A549 (cell line): ENCODE results near the gene SMIM35. TPM values are rescaled to one million over a fixed set of nuclear protein-coding genes. Genes with fewer than 3 reads are reported as not detected.

ENCODE experiments used
- ATAC-seq, 2 experiments: fragments of 200-7000 bp in 1 of 2; fragments of >200 bp in 1 of 2; cut with Nextera tagmentation in 1 of 2; cut with Tn5 transposase in 1 of 2; 3 replicates each; pipeline versions ENCODE4 v1.8.0 to v1.9.1; 2018 to 2020; ENCODE audit warnings: mild to moderate bottlenecking in 1 of 2, moderate library complexity in 1 of 2
- CTCF ChIA-PET: fragments of 300-600 bp; sonication (Branson Sonifier 250); formaldehyde crosslinking; extraction: SDS; loops from one replicate; lab custom pipeline; 2021; ENCODE audit warnings: antibody characterized with exemption, inconsistent platforms; lab: Yijun Ruan, JAX
- POLR2A ChIA-PET: fragments of 350-600 bp; formaldehyde crosslinking; extraction: SDS; loops from one replicate; lab custom pipeline; 2021; ENCODE audit warnings: antibody characterized with exemption, inconsistent platforms; lab: Yijun Ruan, JAX
- DNase-seq, 2 experiments: peaks; one replicate each; pipeline versions ENCODE4 v3.0.0 to v3.0.0-alpha.2; 2011 to 2016; ENCODE audit warnings: low read depth in 1 of 2, low spot score in 1 of 2
- FAIRE-seq: peaks from 2 replicates; lab custom pipeline; 2011; peaks lifted over from hg19 to GRCh38; lab: Jason Lieb, UNC
- H3K27ac ChIP-seq, 2 experiments: fragments of >200 bp; sonication (Bioruptor Twin); formaldehyde crosslinking; 3 replicates each; pipeline ENCODE4 v1.5.1; 2016 to 2017
- H3K4me1 ChIP-seq: fragments of >200 bp; sonication (Bioruptor Twin); formaldehyde crosslinking; 3 replicates; pipeline ENCODE4 v1.6.1; 2016
- H3K4me2 ChIP-seq: fragments of >200 bp; sonication (Bioruptor Twin); formaldehyde crosslinking; 3 replicates; pipeline ENCODE4 v1.6.1; 2016
- H3K4me3 ChIP-seq: fragments of >200 bp; sonication (Bioruptor Twin); formaldehyde crosslinking; 3 replicates; pipeline ENCODE4 v1.5.1; 2016
- H3K9me3 ChIP-seq: fragments of >200 bp; sonication (Bioruptor Twin); formaldehyde crosslinking; 3 replicates; pipeline ENCODE4 v1.6.1; 2016
- BCL3 ChIP-seq: fragments of >200 bp; sonication (Bioruptor Twin); formaldehyde crosslinking; IDR thresholded peaks from 3 replicates; pipeline ENCODE4 v1.6.1; 2016
- CBX8 ChIP-seq: fragments of 200-600 bp; sonication (generic); IDR thresholded peaks from 2 replicates; pipeline ENCODE4 v1.6.1; 2016
- EP300 ChIP-seq, 2 experiments: fragments of >200 bp; sonication (Bioruptor Twin); formaldehyde crosslinking; IDR thresholded peaks; 2 replicates in 1 of 2; 3 replicates in 1 of 2; pipeline ENCODE4 v1.6.1; 2016 to 2017
- FOSB ChIP-seq: fragments of 250-450 bp; sonication (Bioruptor Pico); IDR thresholded peaks from 2 replicates; pipeline ENCODE4 v1.5.0; 2020; ENCODE audit warnings: mild to moderate bottlenecking, moderate library complexity
- FOXS1 ChIP-seq: fragments of 250-450 bp; sonication (Bioruptor Pico); IDR thresholded peaks from 2 replicates; pipeline ENCODE4 v1.5.0; 2020; ENCODE audit warnings: mild to moderate bottlenecking, moderate library complexity
- GATA3 ChIP-seq: IDR thresholded peaks from 2 replicates; pipeline ENCODE4 v1.6.1; 2012; ENCODE audit warnings: borderline replicate concordance
- HDAC2 ChIP-seq: fragments of 200-600 bp; sonication (generic); IDR thresholded peaks from 2 replicates; pipeline ENCODE4 v1.6.1; 2016
- HOXA7 ChIP-seq: fragments of 250-450 bp; sonication (Bioruptor Pico); IDR thresholded peaks from 2 replicates; pipeline ENCODE4 v1.5.0; 2020; ENCODE audit warnings: mild to moderate bottlenecking, moderate library complexity
- KDM5A ChIP-seq: fragments of 200-600 bp; sonication (generic); IDR thresholded peaks from 2 replicates; pipeline ENCODE4 v1.6.1; 2016; ENCODE audit warnings: antibody characterized with exemption, mild to moderate bottlenecking
- MAFK ChIP-seq: fragments of 450-650 bp; IDR thresholded peaks from 2 replicates; pipeline ENCODE4 v1.6.1; 2014; ENCODE audit not compliant: partially characterized antibody
- MAZ ChIP-seq: fragments of 150-350 bp; IDR thresholded peaks from 2 replicates; pipeline ENCODE4 v1.6.1; 2014; ENCODE audit warnings: antibody characterized with exemption, low read depth, low read length, borderline replicate concordance
- MYC ChIP-seq: IDR thresholded peaks from 2 replicates; pipeline ENCODE4 v1.6.1; 2012; ENCODE audit warnings: mild to moderate bottlenecking, inconsistent platforms, low read length, improper control_type of control experiment, borderline replicate concordance
- NR3C1 ChIP-seq: fragments of >200 bp; sonication (Bioruptor Twin); formaldehyde crosslinking; IDR thresholded peaks from 3 replicates; pipeline ENCODE4 v1.6.1; 2017
- POLR2A ChIP-seq: IDR thresholded peaks from 2 replicates; pipeline ENCODE4 v1.6.1; 2012; ENCODE audit warnings: mild to moderate bottlenecking, low read length
- RAD21 ChIP-seq, 2 experiments: fragments of >200 bp in 1 of 2; sonication (Bioruptor Twin) in 1 of 2; formaldehyde crosslinking in 1 of 2; IDR thresholded peaks in 1 of 2; conservative IDR thresholded peaks in 1 of 2; 2 replicates in 1 of 2; 3 replicates in 1 of 2; pipeline ENCODE4 v1.6.1; 2012 to 2018; ENCODE audit warnings: inconsistent platforms in 1 of 2
- RFX5 ChIP-seq: fragments of 450-650 bp; IDR thresholded peaks from 2 replicates; pipeline ENCODE4 v1.7.1; 2014; ENCODE audit warnings: antibody characterized with exemption, mild to moderate bottlenecking, moderate library complexity
- RNF2 ChIP-seq: fragments of 200-600 bp; sonication (generic); IDR thresholded peaks from 2 replicates; pipeline ENCODE4 v1.6.1; 2016; ENCODE audit warnings: low read depth, mild to moderate bottlenecking, antibody characterized with exemption, moderate library complexity, borderline replicate concordance
- USF2 ChIP-seq: fragments of 450-650 bp; IDR thresholded peaks from 2 replicates; pipeline ENCODE4 v1.6.1; 2014; ENCODE audit warnings: antibody characterized with exemption
- ZC3H11A ChIP-seq: fragments of 450-650 bp; IDR thresholded peaks from 2 replicates; pipeline ENCODE4 v1.6.1; 2014; ENCODE audit warnings: antibody characterized with exemption, mild to moderate bottlenecking
- ZFP36 ChIP-seq: fragments of 450-650 bp; IDR thresholded peaks from 2 replicates; pipeline ENCODE4 v1.6.1; 2014; ENCODE audit warnings: borderline replicate concordance; ENCODE audit not compliant: partially characterized antibody
- ZNF302 ChIP-seq: fragments of 250-450 bp; sonication (Bioruptor Pico); IDR thresholded peaks from 2 replicates; pipeline ENCODE4 v1.9.0; 2021; ENCODE audit warnings: inconsistent platforms, mild to moderate bottlenecking, moderate library complexity
- WGBS: methylation state at CpG from one replicate; pipeline ENCODE4 v1.1.6; 2017; ENCODE audit errors: missing lambda C conversion rate; 5-methylcytosine and 5-hydroxymethylcytosine counted together
- polyA plus RNA-seq, 4 experiments: library from polyadenylated mRNA; depleted of rRNA in 3 of 4; stranded (reverse); fragments of >200 nt; fragmentation: RNase III in 1 of 4; extraction: RNeasy Plus Mini Kit Qiagen cat#74134 plus additional on column Dnase treatment in 1 of 4; gene quantifications; 2 replicates in 3 of 4; 3 replicates in 1 of 4; pipeline ENCODE4 v1.2.3, GENCODE V29; 2011 to 2017

SMIM35 gene
- polyA plus RNA-seq, 2 of the 4 experiments (the other 2 are of a cell fraction) = not detected

GRCh38 chr11:118106789-118107335 lies 20.1 kb upstream of the SMIM35 start:
- DNase-seq (peak in 1 of 2 experiments; percentile 16), FAIRE-seq (no peak), ATAC-seq (0 out of 6 replicates have a peak, but pooled peaks of 1 of the 2 experiments have one; percentile 35)
- H3K4me1 ChIP-seq = no peaks in the 10 kb centered on the region
- no peaks in the 10 kb centered on the region for H3K9me3 ChIP-seq
- H3K4me3 ChIP-seq = no peak overlapping the region
- H3K4me2 ChIP-seq = no peak overlapping the region
- no peak overlapping the region for H3K27ac ChIP-seq
- ChIA-PET POLR2A (no interaction called here), CTCF (interaction anchor here (0.6 kb wide), 1 partner anchor 10 kb away, joined by 3 read pairs; no protein-coding TSS in a partner anchor)
- 39% methylated on average over 2 of the region's 2 CpGs for WGBS
- TF ChIP-seq EP300 (IDR thresholded peaks at IDR 0.05) (no peak), GATA3 (no peak), ZFP36 (peak; percentile 62)
- TF ChIP-seq, all 56 proteins: peak for 1

- Histone ChIP-seq H3K4me3 (no peak overlapping the region), H3K27ac (no peak overlapping the region), H3K4me2 (no peak overlapping the region), H3K4me1 (no peaks in the 10 kb centered on the region), H3K9me3 (no peaks in the 10 kb centered on the region)
- ChIA-PET POLR2A (no interaction called here), CTCF (no interaction called here)
- TF ChIP-seq NR3C1 = no peak
- TF ChIP-seq USF2 = no peak
- TF ChIP-seq FOXS1 (CRISPR knock-in tag) = no peak
- no peak for TF ChIP-seq FOSB
- TF ChIP-seq MAFK = no peak
- no peak for TF ChIP-seq MAZ
- no peak for TF ChIP-seq MYC
- TF ChIP-seq KDM5A = no peak
- no peak for TF ChIP-seq POLR2A
- no peak for TF ChIP-seq RAD21 (conservative IDR thresholded peaks at IDR 0.05 in 1 of 2, IDR thresholded peaks at IDR 0.05 in 1 of 2)
- no peak for TF ChIP-seq ZNF302
- FAIRE-seq (no peak), DNase-seq (no peak), ATAC-seq (no peak)
- WGBS = 75% methylated on average over 4 of the region's 4 CpGs
These were observed 19.0 kb upstream of the SMIM35 start for GRCh38 chr11:118105657-118106305.

GRCh38 chr11:118104491-118104890 lies 17.7 kb upstream of the SMIM35 start:
- ATAC-seq = no peak
- CTCF ChIA-PET = no interaction called here
- WGBS = 52% methylated on average over 6 of the region's 6 CpGs

More at GRCh38 chr11:118104491-118104890, 17.7 kb upstream of the SMIM35 start:
- no peak overlapping the region for H3K4me2 ChIP-seq
- POLR2A ChIA-PET = no interaction called here
- no peaks in the 10 kb centered on the region for H3K9me3 ChIP-seq
- no peak for TF ChIP-seq ZC3H11A
- TF ChIP-seq HDAC2 = no peak
- TF ChIP-seq CBX8 = no peak
- no peak for TF ChIP-seq BCL3
- TF ChIP-seq HOXA7 (CRISPR knock-in tag) = no peak
- no peak for TF ChIP-seq RNF2
- TF ChIP-seq EP300 (IDR thresholded peaks at IDR 0.05) = no peak
- no peak for TF ChIP-seq RFX5
- no peaks in the 10 kb centered on the region for H3K4me1 ChIP-seq
- DNase-seq (no peak), FAIRE-seq (no peak)
- H3K27ac ChIP-seq = no peak overlapping the region
- no peak overlapping the region for H3K4me3 ChIP-seq
